ENCODE results near the gene COL6A2. TPM values are rescaled to one million over a fixed set of nuclear protein-coding genes. Genes with fewer than 3 reads are reported as not detected.

The COL6A2 gene
- total and polyA plus RNA-seq, 2 of the 4 experiments (the other 2 are of a cell fraction) = 208 to 1,065 TPM

- peak overlapping the region; percentile 100 for H4K91ac ChIP-seq (ENCODE audit: insufficient read depth, low read depth, low read length)
- peak overlapping the region; percentile 95 for H3K23ac ChIP-seq (ENCODE audit: low read depth, low read length)
- CTCF ChIA-PET = no interaction called here
- H2BK20ac ChIP-seq (ENCODE audit: low read depth, low read length) = peak overlapping the region; percentile 97
- peaks cover 43% of the 10 kb centered on the region for H3K4me1 ChIP-seq (ENCODE audit: control insufficient read depth, insufficient read depth, low read length)
- peak overlapping the region; percentile 95 for H4K5ac ChIP-seq (ENCODE audit: low read depth, low read length)
- POLR2A ChIA-PET (ENCODE audit: unreplicated experiment) = interaction anchor here (0.9 to 1.7 kb wide), 6 partner anchors 22 to 84 kb away, joined by 3 to 8 read pairs (median 4); no protein-coding TSS in a partner anchor
- in situ Hi-C loops (cut with MboI; ENCODE audit: low sequenced_read_pairs) = no loop called here
- no peaks in the 10 kb centered on the region for H4K20me1 ChIP-seq (ENCODE audit: insufficient read depth, low read length)
- H2AFZ ChIP-seq (replicated peaks; ENCODE audit: low read length, poor library complexity) = peak overlapping the region; percentile 78
- intact Hi-C loops (cut with micrococcal nuclease) = loop anchor here (2.0 kb wide), 1 partner anchor 76 kb away; the partner anchor contains the start of gene COL6A1
- 47% methylated on average over 16 of the region's 27 CpGs; no CpG with 5 or more reads in 1 of the 2 experiments for WGBS, 2 experiments (ENCODE audit: extremely low coverage in 2 of 2, insufficient read length in 1 of 2)
- H3K79me1 ChIP-seq (ENCODE audit: low read depth in 1 of 2, low read length in 2 of 2) = peaks cover 8 to 70% of the 10 kb centered on the region in 2 experiments; a peak in 3 of 4 replicates
- peak overlapping the region; percentile 86 for H3K18ac ChIP-seq (ENCODE audit: low read depth, low read length)
- H3K36me3 ChIP-seq (ENCODE audit: control insufficient read depth, insufficient read depth, low read length) = no peaks in the 10 kb centered on the region
- H3K4me2 ChIP-seq (ENCODE audit: low read depth, low read length) = no peak overlapping the region; the same call in 1 of the 2 replicates
- H2BK120ac ChIP-seq (ENCODE audit: low read depth, low read length) = peak overlapping the region; percentile 100
- H2AK5ac ChIP-seq (ENCODE audit: low read depth, low read length) = peak overlapping the region; percentile 100
- H4K8ac ChIP-seq (ENCODE audit: low read depth in 2 of 2, low read length in 2 of 2) = peak overlapping the region; percentile 99 to 100
- peaks cover 31% of the 10 kb centered on the region for H3K9me1 ChIP-seq (ENCODE audit: insufficient read depth, low read length)
- peak overlapping the region; percentile 70 for H3K9ac ChIP-seq (ENCODE audit: low read depth, low read length)
- H2AK9ac ChIP-seq (replicated peaks; ENCODE audit: low read depth, low read length, poor library complexity) = peak overlapping the region; percentile 98
- peak overlapping the region; percentile 88 for H3K56ac ChIP-seq (ENCODE audit: extremely low read depth, insufficient read depth, low read length)
- peaks cover 3% of the 10 kb centered on the region; the same call in 1 of the 2 replicates for H3K9me3 ChIP-seq (ENCODE audit: control insufficient read depth, insufficient read depth, low read length)
- dilution Hi-C loops (cut with HindIII; ENCODE audit: low sequenced_read_pairs, unreplicated experiment) = no loop called here
- H3K27ac ChIP-seq (ENCODE audit: insufficient read depth, low read length) = peak overlapping the region; percentile 99
- no peak overlapping the region for H3K4me3 ChIP-seq (ENCODE audit: insufficient read depth, low read depth, low read length)
- H3K27me3 ChIP-seq (ENCODE audit: control insufficient read depth, insufficient read depth, low read length) = no peaks in the 10 kb centered on the region
- peak overlapping the region; percentile 100 for H2BK15ac ChIP-seq (ENCODE audit: low read depth, low read length)
- peak overlapping the region; percentile 94 for H3K14ac ChIP-seq (replicated peaks; ENCODE audit: low read depth, low read length)
- H3K4ac ChIP-seq (ENCODE audit: low read depth, low read length) = peak overlapping the region; percentile 95
- ATAC-seq (ENCODE audit: low read depth) (no peak), DNase-seq (no peak)
- H2BK5ac ChIP-seq (ENCODE audit: low read depth, low read length, poor library complexity, severe bottlenecking) = peak overlapping the region; percentile 99
- TF ChIP-seq FOS (IDR thresholded peaks at IDR 0.05; ENCODE audit: low read depth, low read length) = no peak
- TF ChIP-seq USF2 (IDR thresholded peaks at IDR 0.05; ENCODE audit: low read depth, low read length) = no peak
- TF ChIP-seq MAFK (IDR thresholded peaks at IDR 0.05; ENCODE audit: low read depth, low read length) = no peak
- no peak for TF ChIP-seq ELK1 (IDR thresholded peaks at IDR 0.05; ENCODE audit: borderline replicate concordance, low read depth, low read length)
- TF ChIP-seq RCOR1 (IDR thresholded peaks at IDR 0.05; ENCODE audit: insufficient replicate concordance, low read length) = no peak
- TF ChIP-seq NFE2L2 (IDR thresholded peaks at IDR 0.05; ENCODE audit: low read depth, low read length) = no peak
- no peak for TF ChIP-seq CTCF (conservative IDR thresholded peaks at IDR 0.05; ENCODE audit: low read depth, low read length)
- TF ChIP-seq BHLHE40 (IDR thresholded peaks at IDR 0.05; ENCODE audit: low read depth, low read length) = no peak
- no peak for TF ChIP-seq SMC3 (IDR thresholded peaks at IDR 0.05; ENCODE audit: low read depth, low read length)
- no peak for TF ChIP-seq MXI1 (IDR thresholded peaks at IDR 0.05; ENCODE audit: borderline replicate concordance, low read depth, low read length)
- TF ChIP-seq RAD21 (IDR thresholded peaks at IDR 0.05; ENCODE audit: low read length) = no peak
- TF ChIP-seq POLR2A (IDR thresholded peaks at IDR 0.05; ENCODE audit: low read depth, low read length) = no peak
- no peak for TF ChIP-seq MAZ (IDR thresholded peaks at IDR 0.05; ENCODE audit: borderline replicate concordance, low read depth, low read length)
- TF ChIP-seq CHD1 (IDR thresholded peaks at IDR 0.05; ENCODE audit: low read depth, low read length) = no peak
- TF ChIP-seq RFX5 (IDR thresholded peaks at IDR 0.05; ENCODE audit: low read depth, low read length) = no peak
- BruUV-seq (replicated peaks) = no TSS peak
These were observed 40.7 kb upstream of the COL6A2 start for GRCh38 chr21:46057111-46057709.
